ENCODE results near the gene FXYD4. TPM values are rescaled to one million over a fixed set of nuclear protein-coding genes. Genes with fewer than 3 reads are reported as not detected.
A peak's percentile ranks its signal among the peaks of the same experiment; 100 is the strongest.

Gene FXYD4
- total RNA-seq, 4 donors from 2014 or later: not detected

DNA sequence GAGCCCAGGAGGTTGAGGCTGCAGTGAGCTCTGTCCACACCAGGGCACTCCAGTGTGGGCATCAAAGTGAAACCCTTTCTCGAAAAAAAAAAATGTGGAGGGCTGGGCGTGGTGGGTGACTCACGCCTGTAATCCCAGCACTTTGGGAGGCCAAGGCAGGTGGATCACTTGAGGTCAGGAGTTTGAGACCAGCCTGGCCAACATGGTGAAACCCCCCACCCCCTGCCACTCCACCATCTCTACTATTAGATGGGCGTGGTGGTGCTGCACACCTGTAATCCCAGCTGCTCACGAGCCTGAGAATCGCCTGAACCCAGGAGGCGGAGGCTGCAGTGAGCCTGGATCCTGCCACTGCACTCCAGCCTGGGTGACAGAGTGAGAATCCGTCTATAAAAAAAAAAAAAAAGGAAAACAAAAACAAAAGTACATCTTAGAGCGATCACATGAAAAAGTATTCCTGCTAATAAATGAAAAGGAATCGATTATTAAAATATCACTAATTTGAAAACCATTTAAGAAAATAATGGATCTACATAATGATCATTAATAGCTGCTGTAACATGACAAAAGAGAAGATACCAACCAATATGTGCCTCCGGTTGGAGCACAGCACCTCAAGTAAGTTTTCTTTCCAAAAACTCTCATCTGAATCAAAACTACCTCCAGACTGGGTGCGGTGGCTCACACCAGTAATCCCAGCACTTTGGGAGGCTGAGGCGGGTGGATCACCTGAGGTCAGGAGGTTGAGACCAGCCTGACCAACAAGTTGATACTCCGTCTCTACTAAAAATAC is 32.7 kb downstream of the FXYD4 start:
- Histone ChIP-seq H3K36me3 (peaks cover 0 to 15% (median 0%) of the 10 kb centered on the region in 3 donors), H3K4me1 (peaks cover 0 to 76% (median 51%) of the 10 kb centered on the region in 4 donors), H3K4me3 (no peak overlapping the region), H3K9me3 (no peaks in the 10 kb centered on the region), H3K27me3 (no peaks in the 10 kb centered on the region), H3K27ac (peak overlapping the region in 2 of 4 donors; percentile 0 to 6)
- no peak for DNase-seq (ENCODE audit: low spot score in 2 of 2)
- WGBS, 2 donors: 76 to 81% methylated on average over 14 of the region's 14 CpGs
- no peak for TF ChIP-seq POLR2A (IDR thresholded peaks at IDR 0.05)
- TF ChIP-seq, protein P1, sequence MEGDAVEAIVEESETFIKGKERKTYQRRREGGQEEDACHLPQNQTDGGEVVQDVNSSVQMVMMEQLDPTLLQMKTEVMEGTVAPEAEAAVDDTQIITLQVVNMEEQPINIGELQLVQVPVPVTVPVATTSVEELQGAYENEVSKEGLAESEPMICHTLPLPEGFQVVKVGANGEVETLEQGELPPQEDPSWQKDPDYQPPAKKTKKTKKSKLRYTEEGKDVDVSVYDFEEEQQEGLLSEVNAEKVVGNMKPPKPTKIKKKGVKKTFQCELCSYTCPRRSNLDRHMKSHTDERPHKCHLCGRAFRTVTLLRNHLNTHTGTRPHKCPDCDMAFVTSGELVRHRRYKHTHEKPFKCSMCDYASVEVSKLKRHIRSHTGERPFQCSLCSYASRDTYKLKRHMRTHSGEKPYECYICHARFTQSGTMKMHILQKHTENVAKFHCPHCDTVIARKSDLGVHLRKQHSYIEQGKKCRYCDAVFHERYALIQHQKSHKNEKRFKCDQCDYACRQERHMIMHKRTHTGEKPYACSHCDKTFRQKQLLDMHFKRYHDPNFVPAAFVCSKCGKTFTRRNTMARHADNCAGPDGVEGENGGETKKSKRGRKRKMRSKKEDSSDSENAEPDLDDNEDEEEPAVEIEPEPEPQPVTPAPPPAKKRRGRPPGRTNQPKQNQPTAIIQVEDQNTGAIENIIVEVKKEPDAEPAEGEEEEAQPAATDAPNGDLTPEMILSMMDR (IDR thresholded peaks at IDR 0.05): no peak
- TF ChIP-seq EP300 (IDR thresholded peaks at IDR 0.05): no peak

DNA sequence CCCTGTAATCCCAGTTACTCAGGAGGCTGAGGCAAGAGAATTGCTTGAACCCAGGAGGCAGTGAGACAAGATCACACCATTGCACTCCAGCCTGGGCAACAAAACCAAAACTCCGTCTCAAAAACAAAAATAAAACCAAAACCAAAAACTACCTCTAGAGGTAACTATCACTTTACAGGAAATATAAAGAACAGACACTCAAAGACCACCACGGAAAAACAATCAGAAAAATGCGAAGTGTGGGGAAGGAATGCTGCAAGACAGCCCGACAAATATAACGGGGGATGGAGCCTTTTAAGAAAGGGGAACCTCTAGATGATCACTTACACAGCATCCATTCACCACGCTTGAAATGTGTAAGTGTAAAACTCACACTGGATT is 33.3 kb downstream of the FXYD4 start:
- no peaks in the 10 kb centered on the region for H3K9me3 ChIP-seq
- WGBS, 2 donors: 57% methylated on average over 6 of the region's 6 CpGs
- peaks cover 0 to 10% (median 0%) of the 10 kb centered on the region in 3 donors for H3K36me3 ChIP-seq
- no peak overlapping the region for H3K4me3 ChIP-seq
- H3K27ac ChIP-seq: peak overlapping the region in 2 of 4 donors; percentile 0 to 6
- H3K4me1 ChIP-seq: peaks cover 0 to 72% (median 46%) of the 10 kb centered on the region in 4 donors
- no peak for DNase-seq (ENCODE audit: low spot score in 2 of 2)
- TF ChIP-seq, protein P1 (IDR thresholded peaks at IDR 0.05): no peak
- TF ChIP-seq EP300 (IDR thresholded peaks at IDR 0.05) (no peak), POLR2A (IDR thresholded peaks at IDR 0.05) (no peak)
- no peaks in the 10 kb centered on the region for H3K27me3 ChIP-seq

DNA sequence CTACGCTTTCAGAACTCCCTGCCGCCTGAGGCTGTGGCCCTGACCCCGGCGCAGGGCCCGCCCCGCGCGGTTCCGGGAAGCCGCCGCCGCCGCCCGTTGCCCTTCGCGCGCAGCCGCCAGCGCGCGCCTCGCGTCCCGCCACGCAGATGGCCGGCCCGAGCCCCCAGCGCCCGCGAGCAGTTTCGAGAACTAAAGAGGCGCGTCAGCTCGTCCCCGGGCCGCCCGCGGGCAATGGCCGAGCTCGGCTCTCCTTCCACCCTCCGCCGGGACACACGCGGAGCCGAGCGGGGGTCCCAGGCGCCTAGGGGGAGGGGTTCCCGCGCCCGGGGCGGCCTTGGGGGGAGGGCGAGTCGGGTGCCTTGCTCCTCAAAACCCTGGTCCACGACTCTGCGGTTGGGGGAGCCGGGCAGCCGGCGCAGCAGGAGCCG is 35.7 kb downstream of the FXYD4 start:
- peak overlapping the region; percentile 72 to 91 (median 88) for H3K4me3 ChIP-seq
- no peaks in the 10 kb centered on the region for H3K27me3 ChIP-seq
- peaks cover 0 to 8% (median 0%) of the 10 kb centered on the region in 3 donors for H3K36me3 ChIP-seq
- 1% methylated on average over 49 to 50 of the region's 59 CpGs for WGBS, 2 donors
- H3K4me1 ChIP-seq: peaks cover 0 to 55% (median 36%) of the 10 kb centered on the region in 4 donors
- peak in 1 of 2 donors; percentile 22 for DNase-seq (ENCODE audit: low spot score in 2 of 2)
- peak overlapping the region; percentile 90 to 99 (median 98) for H3K27ac ChIP-seq
- TF ChIP-seq EP300 (IDR thresholded peaks at IDR 0.05): no peak
- no peak for TF ChIP-seq POLR2A (IDR thresholded peaks at IDR 0.05)
- TF ChIP-seq, protein P1 (IDR thresholded peaks at IDR 0.05): no peak
- no peaks in the 10 kb centered on the region for H3K9me3 ChIP-seq

DNA sequence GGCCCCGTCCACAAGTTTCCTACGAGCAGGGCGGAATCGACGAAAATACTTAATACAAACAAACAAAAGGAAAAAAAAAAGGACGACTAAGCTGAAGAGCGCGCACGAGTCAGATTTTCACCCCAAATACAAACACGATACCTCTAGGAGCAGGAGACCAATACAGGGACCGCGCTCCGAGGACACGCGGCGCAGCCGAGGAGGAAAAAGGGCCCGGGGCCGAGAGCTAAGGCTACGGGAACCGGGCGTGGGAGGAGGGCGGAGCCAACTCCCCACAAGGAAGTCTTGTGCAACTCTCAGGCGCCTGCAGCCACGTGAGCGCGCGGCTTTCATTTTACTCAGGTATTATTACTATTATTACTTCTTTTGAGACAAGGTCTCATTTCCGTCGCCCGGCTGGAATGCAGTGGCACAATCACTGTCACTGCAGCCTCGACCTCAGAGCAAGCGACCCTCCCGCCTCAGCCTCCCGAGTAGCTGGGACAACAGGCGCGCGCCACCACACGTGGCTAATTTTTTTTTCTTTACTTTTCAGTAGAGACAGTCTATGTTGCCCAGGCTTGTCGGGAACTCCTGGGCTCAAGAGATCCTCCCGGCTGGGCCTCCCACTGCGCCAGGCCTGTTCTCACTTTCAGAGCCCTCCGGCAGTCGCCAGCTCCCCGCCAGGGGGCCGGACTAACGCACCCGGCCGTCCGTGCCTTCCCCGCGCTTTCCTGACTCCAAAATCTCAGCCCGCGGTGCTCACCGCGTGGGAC is 36.3 kb downstream of the FXYD4 start:
- no peaks in the 10 kb centered on the region for H3K9me3 ChIP-seq
- peak; percentile 90 to 93 for DNase-seq (ENCODE audit: low spot score in 2 of 2)
- whole genome bisulfite sequencing, 2 donors: 1 to 2% methylated on average over 46 to 50 of the region's 56 CpGs
- no peaks in the 10 kb centered on the region for H3K27me3 ChIP-seq
- H3K4me3 ChIP-seq: peak overlapping the region; percentile 72 to 91 (median 88)
- peaks cover 0 to 49% (median 33%) of the 10 kb centered on the region in 4 donors for H3K4me1 ChIP-seq
- TF ChIP-seq, protein P1 (IDR thresholded peaks at IDR 0.05): peak in 3 of 5 experiments; percentile 15 to 71 (median 56)
- peak; percentile 81 to 99 for TF ChIP-seq EP300 (IDR thresholded peaks at IDR 0.05)
- TF ChIP-seq POLR2A (IDR thresholded peaks at IDR 0.05): peak; percentile 75 to 79
- peaks cover 0 to 5% (median 0%) of the 10 kb centered on the region in 3 donors for H3K36me3 ChIP-seq
- H3K27ac ChIP-seq: peak overlapping the region; percentile 90 to 99 (median 98)
